OCI-LY3 (cell line): ENCODE data around the gene KISS1.

Experiments used
- H2AFZ ChIP-seq: fragments of 200-600, 300-600 bp; shearing (Covaris generic); 2 replicates; pipeline ENCODE4 v1.6.0; 2014; ENCODE audit warnings: antibody characterized with exemption, low read depth, low read length
- H3K27ac ChIP-seq: fragments of 200-600, 300-600 bp; sonication (generic); 2 replicates; pipeline ENCODE4 v1.5.1; 2014; ENCODE audit warnings: mild to moderate bottlenecking, low read length, moderate library complexity, mixed read lengths
- H3K27me3 ChIP-seq: fragments of 200-600, 300-600 bp; sonication (generic); 2 replicates; pipeline ENCODE4 v1.6.1; 2014; ENCODE audit warnings: low read depth, low read length, mixed read lengths
- H3K36me3 ChIP-seq: fragments of 200-600, 300-600 bp; sonication (generic); replicated peaks from 2 replicates; pipeline ENCODE3; 2014; ENCODE audit warnings: low read depth, low read length, mixed read lengths
- H3K4me1 ChIP-seq: fragments of 300-600, 200-600 bp; sonication (generic); 2 replicates; pipeline ENCODE4 v1.6.1; 2014; ENCODE audit warnings: low read length, mixed read lengths
- H3K4me2 ChIP-seq: fragments of 200-600, 300-600 bp; sonication (generic); 2 replicates; pipeline ENCODE4 v1.6.1; 2014; ENCODE audit warnings: low read length, mixed read lengths
- H3K4me3 ChIP-seq: fragments of 300-600, 200-600 bp; sonication (generic); 2 replicates; pipeline ENCODE4 v1.5.1; 2014; ENCODE audit warnings: antibody characterized with exemption, mild to moderate bottlenecking, low read length, moderate library complexity
- H3K79me2 ChIP-seq: fragments of 300-600, 200-600 bp; shearing (Covaris generic); 2 replicates; pipeline ENCODE4 v1.6.1; 2014; ENCODE audit warnings: mild to moderate bottlenecking, low read length, mixed read lengths
- H3K9ac ChIP-seq: fragments of 300-600, 200-600 bp; shearing (Covaris generic); 2 replicates; pipeline ENCODE4 v1.6.0; 2014; ENCODE audit warnings: mild to moderate bottlenecking, low read length, moderate library complexity
- H3K9me3 ChIP-seq: fragments of 200-600, 300-600 bp; shearing (Covaris generic); 2 replicates; pipeline ENCODE4 v1.6.1; 2014; ENCODE audit warnings: low read length, mixed read lengths; ENCODE audit not compliant: insufficient read depth
- H4K20me1 ChIP-seq: fragments of 200-600, 300-600 bp; sonication (generic); 2 replicates; pipeline ENCODE4 v1.6.1; 2016; ENCODE audit warnings: low read length, mixed read lengths; ENCODE audit not compliant: insufficient read depth
- EZH2phosphoT487 ChIP-seq: fragments of 200-600 bp; shearing (Covaris generic); IDR thresholded peaks from 2 replicates; pipeline ENCODE4 v1.6.1; 2018; ENCODE audit warnings: antibody characterized with exemption, mixed run types, low read depth
- TF ChIP-seq, protein P1 (sequence below): fragments of 200-600, 300-600 bp; sonication (generic); IDR thresholded peaks from 2 replicates; pipeline ENCODE4 v1.5.1; 2014; ENCODE audit warnings: antibody characterized with exemption, low read length, low read depth

KISS1 gene

DNA sequence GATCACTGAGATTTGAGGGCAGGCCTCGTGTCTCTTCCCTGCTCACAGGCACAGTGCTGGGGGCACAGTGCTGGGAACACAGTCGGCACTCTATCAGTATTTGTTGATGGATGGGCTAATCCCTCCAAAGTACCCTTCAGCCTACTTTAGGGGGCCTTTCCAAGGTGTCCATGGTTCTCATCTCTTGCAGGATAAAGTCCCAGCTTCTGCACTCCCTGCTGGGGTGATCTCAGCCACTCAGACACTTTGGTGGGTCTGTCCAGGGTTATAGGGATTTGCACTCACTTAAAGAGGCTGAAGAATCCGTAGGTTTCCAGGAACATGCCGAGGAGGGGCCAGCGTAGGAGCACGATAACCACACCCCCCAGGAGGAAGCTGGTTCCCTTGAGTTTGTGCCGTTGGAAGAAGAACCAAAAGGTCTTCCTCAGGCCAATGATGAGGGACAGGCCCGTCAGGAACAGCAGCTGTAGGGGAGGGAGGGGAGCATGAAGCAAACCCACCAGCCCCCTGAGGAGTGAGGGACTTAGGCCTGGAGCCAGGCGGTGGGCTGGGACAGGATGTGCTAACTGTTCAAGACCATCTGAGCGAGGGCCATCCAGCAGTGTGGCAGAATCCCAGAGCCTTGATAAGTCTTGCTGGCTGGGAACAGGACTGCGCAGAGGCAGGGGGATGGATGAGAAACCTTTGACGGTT lies 5.2 kb upstream of the KISS1 start:
- H2AFZ ChIP-seq = no peak overlapping the region
- H3K9ac ChIP-seq = no peak overlapping the region
- no peak for TF ChIP-seq EZH2phosphoT487
- TF ChIP-seq, protein P1, sequence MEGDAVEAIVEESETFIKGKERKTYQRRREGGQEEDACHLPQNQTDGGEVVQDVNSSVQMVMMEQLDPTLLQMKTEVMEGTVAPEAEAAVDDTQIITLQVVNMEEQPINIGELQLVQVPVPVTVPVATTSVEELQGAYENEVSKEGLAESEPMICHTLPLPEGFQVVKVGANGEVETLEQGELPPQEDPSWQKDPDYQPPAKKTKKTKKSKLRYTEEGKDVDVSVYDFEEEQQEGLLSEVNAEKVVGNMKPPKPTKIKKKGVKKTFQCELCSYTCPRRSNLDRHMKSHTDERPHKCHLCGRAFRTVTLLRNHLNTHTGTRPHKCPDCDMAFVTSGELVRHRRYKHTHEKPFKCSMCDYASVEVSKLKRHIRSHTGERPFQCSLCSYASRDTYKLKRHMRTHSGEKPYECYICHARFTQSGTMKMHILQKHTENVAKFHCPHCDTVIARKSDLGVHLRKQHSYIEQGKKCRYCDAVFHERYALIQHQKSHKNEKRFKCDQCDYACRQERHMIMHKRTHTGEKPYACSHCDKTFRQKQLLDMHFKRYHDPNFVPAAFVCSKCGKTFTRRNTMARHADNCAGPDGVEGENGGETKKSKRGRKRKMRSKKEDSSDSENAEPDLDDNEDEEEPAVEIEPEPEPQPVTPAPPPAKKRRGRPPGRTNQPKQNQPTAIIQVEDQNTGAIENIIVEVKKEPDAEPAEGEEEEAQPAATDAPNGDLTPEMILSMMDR = no peak
- H4K20me1 ChIP-seq = no peaks in the 10 kb centered on the region
- no peaks in the 10 kb centered on the region for H3K9me3 ChIP-seq
- no peaks in the 10 kb centered on the region for H3K79me2 ChIP-seq
- H3K27me3 ChIP-seq = peaks cover 41% of the 10 kb centered on the region
- H3K4me2 ChIP-seq = no peak overlapping the region
- H3K4me1 ChIP-seq = no peaks in the 10 kb centered on the region
- no peaks in the 10 kb centered on the region for H3K36me3 ChIP-seq
- H3K4me3 ChIP-seq = no peak overlapping the region
- H3K27ac ChIP-seq = no peak overlapping the region

DNA sequence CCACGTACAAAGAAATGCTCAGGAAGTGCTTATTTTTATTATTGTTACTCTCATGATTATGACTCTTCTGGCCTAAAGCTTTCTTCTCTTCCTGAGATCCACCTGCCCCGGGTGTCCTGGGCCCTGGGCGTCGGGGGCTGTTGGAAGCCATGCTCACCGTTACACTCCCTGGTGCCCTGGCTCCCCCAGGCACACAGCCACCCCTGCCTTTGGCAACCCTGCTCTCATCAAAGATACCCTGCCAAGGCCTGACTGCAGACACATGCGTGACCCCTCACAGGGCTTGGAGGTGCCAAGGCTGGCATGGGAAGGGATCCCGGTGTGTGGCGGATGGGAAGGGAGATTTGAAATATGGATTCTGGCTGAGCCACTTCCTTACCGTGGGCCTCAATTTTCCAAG lies 3.3 kb upstream of the KISS1 start:
- no peaks in the 10 kb centered on the region for H3K4me1 ChIP-seq

DNA sequence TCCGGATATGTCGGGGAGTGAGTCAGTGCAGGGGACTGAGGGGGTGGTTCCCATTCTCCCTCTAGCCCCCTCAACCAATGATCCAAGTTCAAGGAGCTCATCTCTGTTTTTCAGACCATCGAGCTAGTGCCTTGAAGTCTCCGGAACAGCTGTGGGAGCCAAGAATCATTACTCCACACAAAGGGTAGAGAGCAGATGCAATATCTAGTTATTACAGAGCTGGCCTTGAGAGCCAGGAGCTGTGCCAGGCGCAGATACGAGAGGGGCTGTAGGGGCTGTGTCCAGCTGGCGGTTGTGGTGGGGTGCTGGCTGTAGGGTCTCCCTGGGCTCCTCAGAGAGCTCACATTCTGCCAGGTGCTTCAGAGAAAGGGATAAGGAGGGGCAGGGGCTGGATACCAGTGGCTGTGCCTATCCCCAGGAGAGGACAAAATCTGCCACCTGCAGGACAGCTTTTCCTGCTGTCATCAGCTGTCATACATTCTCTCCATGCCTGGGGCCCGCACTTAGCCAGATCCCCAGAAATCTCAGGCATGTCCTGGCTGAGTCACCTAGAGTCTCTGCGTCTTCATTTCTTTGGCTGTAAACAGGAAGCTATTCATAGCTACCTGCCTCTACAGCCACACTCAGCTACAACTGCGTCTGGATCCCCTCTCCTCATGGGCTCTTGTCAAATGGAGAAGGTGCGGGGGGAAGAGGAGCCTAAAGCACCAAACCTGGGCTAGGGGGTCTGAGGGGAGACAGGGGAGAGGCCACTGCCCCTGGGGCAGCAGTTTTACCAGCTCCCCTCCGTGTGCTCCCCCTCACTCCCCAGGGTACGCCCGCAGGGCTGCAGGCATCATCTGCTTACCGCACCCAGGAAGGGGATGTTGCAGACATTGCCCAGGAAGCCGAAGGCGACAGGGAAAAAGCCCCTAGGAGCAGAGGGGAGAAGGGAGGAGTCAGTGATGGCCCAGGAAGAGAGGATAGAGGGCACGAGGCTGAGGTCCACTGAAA lies 2.4 kb upstream of the KISS1 start:
- no peak overlapping the region for H3K27ac ChIP-seq
- H3K36me3 ChIP-seq = no peaks in the 10 kb centered on the region
- H3K4me1 ChIP-seq = no peaks in the 10 kb centered on the region
- H3K79me2 ChIP-seq = no peaks in the 10 kb centered on the region
- H3K4me2 ChIP-seq = no peak overlapping the region
- no peaks in the 10 kb centered on the region; the same call in 1 of the 2 replicates for H4K20me1 ChIP-seq
- H3K9ac ChIP-seq = no peak overlapping the region
- H3K4me3 ChIP-seq = no peak overlapping the region
- peaks cover 26% of the 10 kb centered on the region for H3K27me3 ChIP-seq
- H3K9me3 ChIP-seq = no peaks in the 10 kb centered on the region
- H2AFZ ChIP-seq = no peak overlapping the region
- no peak for TF ChIP-seq EZH2phosphoT487
- TF ChIP-seq, protein P1 = no peak

More for the DNA sequence above, 3.3 kb upstream of the KISS1 start:
- no peak overlapping the region for H3K4me2 ChIP-seq
- TF ChIP-seq EZH2phosphoT487 = no peak
- TF ChIP-seq, protein P1 = no peak
- H3K36me3 ChIP-seq = no peaks in the 10 kb centered on the region
- H3K9ac ChIP-seq = no peak overlapping the region
- peaks cover 26% of the 10 kb centered on the region for H3K27me3 ChIP-seq
- H3K4me3 ChIP-seq = no peak overlapping the region
- H3K9me3 ChIP-seq = no peaks in the 10 kb centered on the region
- no peak overlapping the region for H2AFZ ChIP-seq
- H4K20me1 ChIP-seq = no peaks in the 10 kb centered on the region
- H3K27ac ChIP-seq = no peak overlapping the region
- H3K79me2 ChIP-seq = no peaks in the 10 kb centered on the region

DNA sequence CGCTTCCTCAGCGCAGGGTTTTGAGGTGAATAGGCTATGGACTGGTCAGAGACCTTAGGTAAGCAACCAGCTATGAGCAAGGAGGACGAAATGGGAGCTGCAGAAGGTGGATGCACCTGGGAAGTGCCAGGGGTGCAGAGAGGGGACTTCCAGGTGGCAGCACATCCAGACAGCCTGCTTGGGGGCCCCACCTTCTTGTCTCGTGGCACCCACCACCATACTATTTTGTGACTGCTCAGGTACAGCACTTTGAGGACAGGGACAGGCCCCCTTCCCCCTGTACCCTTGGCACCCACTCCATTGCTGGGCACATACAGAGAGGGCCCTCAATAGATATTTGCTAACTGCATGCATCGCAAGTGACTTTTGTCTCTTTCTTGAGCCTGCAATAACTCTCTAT lies 777 bp upstream of the KISS1 start:
- H2AFZ ChIP-seq = no peak overlapping the region
- TF ChIP-seq EZH2phosphoT487 = no peak
- TF ChIP-seq, protein P1 = no peak
- no peak overlapping the region for H3K4me3 ChIP-seq
- H3K79me2 ChIP-seq = no peaks in the 10 kb centered on the region
- no peaks in the 10 kb centered on the region; the same call in 1 of the 2 replicates for H4K20me1 ChIP-seq
- H3K9ac ChIP-seq = no peak overlapping the region
- no peaks in the 10 kb centered on the region for H3K4me1 ChIP-seq
- H3K27me3 ChIP-seq = peaks cover 26% of the 10 kb centered on the region
- H3K4me2 ChIP-seq = no peak overlapping the region
- H3K36me3 ChIP-seq = no peaks in the 10 kb centered on the region
- H3K9me3 ChIP-seq = no peaks in the 10 kb centered on the region
- H3K27ac ChIP-seq = no peak overlapping the region
